Endothelial cell of umbilical vein (primary cell): ENCODE results near the gene GRID2. TPM values are rescaled to one million over a fixed set of nuclear protein-coding genes. Genes with fewer than 3 reads are reported as not detected.

Experiments used
- BruUV-seq: library from RNA; stranded (reverse); fragments of 400-500 nt; replicated peaks from 2 replicates; lab custom pipeline; 2021; lab: Mats Ljungman, UMichigan
- CTCF ChIA-PET: fragments of 300-600, 350-600 bp; sonication (Branson Sonifier 250); formaldehyde crosslinking; loops from one replicate; lab custom pipeline; 2021; ENCODE audit warnings: antibody characterized with exemption, inconsistent platforms; lab: Charles Lee
- POLR2A ChIA-PET: fragments of 300-600, 350-600 bp; sonication (Branson Sonifier 250); formaldehyde crosslinking; loops from one replicate; lab custom pipeline; 2021; ENCODE audit warnings: antibody characterized with exemption, inconsistent platforms; lab: Charles Lee
- DNase-seq: peaks from one replicate; pipeline ENCODE4 v3.0.0-alpha.2; 2011; ENCODE audit warnings: low read depth, low spot score
- FAIRE-seq: peaks from 2 replicates; lab custom pipeline; 2011; peaks lifted over from hg19 to GRCh38; lab: Jason Lieb, UNC
- H2AFZ ChIP-seq: 2 replicates; pipeline ENCODE4 v1.6.0; 2012; ENCODE audit warnings: low read depth, low read length, control low read depth, inconsistent platforms
- H3K27ac ChIP-seq: 2 replicates; pipeline ENCODE4 v1.5.1; 2011; ENCODE audit warnings: low read depth, mild to moderate bottlenecking, control low read depth, low read length, moderate library complexity; ENCODE audit not compliant: insufficient read depth
- H3K27me3 ChIP-seq, 2 experiments: 2 replicates each; pipeline versions ENCODE4 v1.6.0 to v1.6.1; 2011; ENCODE audit warnings: low read length in 2 of 2, mixed read lengths in 1 of 2; ENCODE audit not compliant: control insufficient read depth in 2 of 2, insufficient read depth in 2 of 2
- H3K36me3 ChIP-seq, 2 experiments: 2 replicates in 1 of 2; 3 replicates in 1 of 2; pipeline ENCODE4 v1.5.1; 2011; ENCODE audit warnings: low read length in 2 of 2, mild to moderate bottlenecking in 1 of 2, moderate library complexity in 1 of 2; ENCODE audit not compliant: control insufficient read depth in 2 of 2, insufficient read depth in 2 of 2; ENCODE audit errors: extremely low read depth in 1 of 2
- H3K4me1 ChIP-seq: 3 replicates; pipeline ENCODE4 v1.5.1; 2011; ENCODE audit warnings: mild to moderate bottlenecking, low read length; ENCODE audit not compliant: control insufficient read depth, insufficient read depth; ENCODE audit errors: extremely low read depth
- H3K4me2 ChIP-seq: 2 replicates; pipeline ENCODE4 v1.6.1; 2011; ENCODE audit warnings: low read length, control low read depth, mixed read lengths; ENCODE audit not compliant: insufficient read depth
- H3K4me3 ChIP-seq, 3 experiments: fragments of 200-600 bp in 1 of 3; sonication (generic), shearing (Covaris generic) in 1 of 3; replicated peaks in 1 of 3; 2 replicates each; pipeline ENCODE4 v1.5.1; 2011 to 2016; ENCODE audit warnings: control low read depth in 3 of 3, low read length in 3 of 3, mild to moderate bottlenecking in 2 of 3, inconsistent platforms in 1 of 3, low read depth in 1 of 3, moderate library complexity in 1 of 3; ENCODE audit not compliant: insufficient read depth in 1 of 3
- H3K79me2 ChIP-seq: 2 replicates; pipeline ENCODE4 v1.6.0; 2012; ENCODE audit warnings: low read length, inconsistent platforms; ENCODE audit not compliant: control insufficient read depth, insufficient read depth
- H3K9ac ChIP-seq: replicated peaks from 2 replicates; pipeline ENCODE3; 2011; ENCODE audit warnings: low read length, control low read depth; ENCODE audit not compliant: insufficient read depth; ENCODE audit errors: extremely low read depth
- H3K9me1 ChIP-seq: replicated peaks from 3 replicates; pipeline ENCODE4 v1.6.0; 2011; ENCODE audit warnings: mild to moderate bottlenecking, low read length; ENCODE audit not compliant: control insufficient read depth, insufficient read depth; ENCODE audit errors: extremely low read depth
- H3K9me3 ChIP-seq: replicated peaks from 2 replicates; pipeline ENCODE4 v1.5.1; 2012; ENCODE audit warnings: low read length, inconsistent platforms; ENCODE audit not compliant: control insufficient read depth, insufficient read depth
- H4K20me1 ChIP-seq: replicated peaks from 2 replicates; pipeline ENCODE3; 2011; ENCODE audit warnings: mild to moderate bottlenecking, low read length; ENCODE audit not compliant: control insufficient read depth, insufficient read depth; ENCODE audit errors: extremely low read depth
- CTCF ChIP-seq, 2 donors: IDR thresholded peaks; 1 replicate in 1 of 2; 2 replicates in 1 of 2; pipeline ENCODE4 v1.5.1; 2011; ENCODE audit warnings: low read length in 2 of 2, mild to moderate bottlenecking in 2 of 2, moderate library complexity in 2 of 2, control low read depth in 1 of 2, inconsistent platforms in 1 of 2, low read depth in 1 of 2; ENCODE audit not compliant: insufficient read depth in 1 of 2; ENCODE audit errors: extremely low read depth in 1 of 2
- EZH2 ChIP-seq: IDR thresholded peaks from 2 replicates; pipeline ENCODE4 v1.6.1; 2012; ENCODE audit warnings: borderline replicate concordance, low read depth, mild to moderate bottlenecking, moderate library complexity, low read length, inconsistent platforms; ENCODE audit not compliant: severe bottlenecking
- FOS ChIP-seq: IDR thresholded peaks from 2 replicates; pipeline ENCODE4 v1.6.1; 2011; ENCODE audit warnings: mild to moderate bottlenecking, low read length, moderate library complexity, borderline replicate concordance; ENCODE audit not compliant: insufficient read depth
- GATA2 ChIP-seq: IDR thresholded peaks from 2 replicates; pipeline ENCODE4 v1.7.0; 2011; ENCODE audit warnings: low read depth, mild to moderate bottlenecking, moderate library complexity, mixed read lengths, low read length; ENCODE audit not compliant: insufficient read length, insufficient read depth
- JUN ChIP-seq: IDR thresholded peaks from 2 replicates; pipeline ENCODE4 v1.6.1; 2011; ENCODE audit warnings: borderline replicate concordance, low read depth; ENCODE audit not compliant: insufficient read length, insufficient read depth
- MAX ChIP-seq: IDR thresholded peaks from 2 replicates; pipeline ENCODE4 v1.6.1; 2011; ENCODE audit not compliant: insufficient read depth, insufficient read length
- MYC ChIP-seq: IDR thresholded peaks from one replicate; pipeline ENCODE4 v1.6.1; 2011; ENCODE audit warnings: mild to moderate bottlenecking, low read depth, low read length
- POLR2A ChIP-seq: IDR thresholded peaks from 2 replicates; pipeline ENCODE4 v1.6.1; 2012; ENCODE audit warnings: low read depth, mild to moderate bottlenecking, control low read depth, low read length
- POLR2AphosphoS5 ChIP-seq: IDR thresholded peaks from 2 replicates; pipeline ENCODE4 v1.6.1; 2012; ENCODE audit warnings: low read depth, mild to moderate bottlenecking, control low read depth, low read length, moderate library complexity; ENCODE audit not compliant: insufficient read depth
- dilution Hi-C: fragments of 300-500 bp; cut with MboI; formaldehyde crosslinking; loops from one replicate; pipeline ENCODE4 v1.15.0; 2019; ENCODE audit warnings: low sequenced_read_pairs; ENCODE audit not compliant: extremely low pct_ligation_motif_present
- intact Hi-C: fragments of 100-400 bp; cut with micrococcal nuclease; formaldehyde crosslinking; loops from one replicate; pipeline ENCODE4 v1.10.0; 2022
- polyA plus RNA-seq, 4 experiments: library from polyadenylated mRNA; depleted of rRNA in 3 of 4; stranded (reverse) in 3 of 4; unstranded in 1 of 4; fragments of >200 nt; gene quantifications; 2 replicates each; pipeline versions ENCODE4 v1.2.1 to v1.2.3, GENCODE V29; 2011 to 2012; ENCODE audit warnings: missing spikeins in 1 of 4
- total RNA-seq: library from RNA; stranded (reverse); gene quantifications from 2 replicates; pipeline ENCODE4 v1.2.3, GENCODE V29; 2021

GRID2 gene
- total and polyA plus RNA-seq, 2 donors (not counting 3 experiments of a cell fraction or from before 2014, with no cell fraction given), result not detected

- H3K9me1 ChIP-seq, result no peaks in the 10 kb centered on the region
- FAIRE-seq (no peak), DNase-seq (no peak)
- ChIA-PET POLR2A (no interaction called here), CTCF (interaction anchor here (1.0 to 2.4 kb wide), 2 partner anchors 10 to 15 kb away, joined by 4 to 7 read pairs; no protein-coding TSS in a partner anchor)
- TF ChIP-seq POLR2AphosphoS5 (no peak), CTCF (IDR thresholded peaks at IDR 0.05; ENCODE audit: extremely low read depth in 1 of 2, insufficient read depth in 1 of 2, low read depth in 1 of 2, low read length in 2 of 2) (no peak), POLR2A (no peak), JUN (no peak), FOS (no peak), EZH2 (no peak), MYC (no peak), GATA2 (no peak), MAX (no peak)
- no peak overlapping the region for H2AFZ ChIP-seq
- H3K27ac ChIP-seq, result no peak overlapping the region
- no peaks in the 10 kb centered on the region for H4K20me1 ChIP-seq
- H3K36me3 ChIP-seq, result no peaks in the 10 kb centered on the region
- H3K79me2 ChIP-seq, result no peaks in the 10 kb centered on the region
- H3K4me1 ChIP-seq, result no peaks in the 10 kb centered on the region
- H3K9me3 ChIP-seq, result no peaks in the 10 kb centered on the region
- no peaks in the 10 kb centered on the region for H3K27me3 ChIP-seq
- H3K4me3 ChIP-seq, result no peak overlapping the region
- H3K9ac ChIP-seq, result no peak overlapping the region
- no TSS peak for BruUV-seq
- intact Hi-C loops (no loop called here), dilution Hi-C loops (no loop called here)
- no peak overlapping the region for H3K4me2 ChIP-seq
Measured at GRCh38 chr4:93409035-93409434, 1105.3 kb downstream of the GRID2 start.
